Mesothelial cell of epicardium (in vitro differentiated cells): ENCODE data around the gene RUNX1. TPM values are rescaled to one million over a fixed set of nuclear protein-coding genes. Genes with fewer than 3 reads are reported as not detected.

ENCODE experiments used
- DNase-seq, 2 experiments: peaks; one replicate each; pipeline ENCODE4 v3.0.0; 2021; ENCODE audit warnings: low spot score in 2 of 2; ENCODE audit not compliant: unreplicated experiment in 2 of 2
- H3K27ac Mint-ChIP-seq: 2 replicates; pipeline ENCODE4 v1.8.0; 2021; ENCODE audit warnings: mixed read lengths
- H3K27me3 Mint-ChIP-seq: 2 replicates; pipeline ENCODE4 v1.8.0; 2021; ENCODE audit warnings: low read depth, mixed read lengths
- H3K36me3 Mint-ChIP-seq: 2 replicates; pipeline ENCODE4 v1.8.0; 2021; ENCODE audit warnings: mixed read lengths
- H3K4me1 Mint-ChIP-seq: 2 replicates; pipeline ENCODE4 v1.8.0; 2021; ENCODE audit warnings: mixed read lengths
- H3K4me3 Mint-ChIP-seq: 2 replicates; pipeline ENCODE4 v1.8.0; 2021; ENCODE audit warnings: mild to moderate bottlenecking, moderate library complexity, mixed read lengths
- H3K9me3 Mint-ChIP-seq: 2 replicates; pipeline ENCODE4 v1.8.0; 2021; ENCODE audit warnings: mixed read lengths
- total RNA-seq: library from RNA; stranded (reverse); gene quantifications from 3 replicates; pipeline ENCODE4 v1.2.1, GENCODE V29; 2021
- TF ChIP-seq, protein P1 (sequence below): fragments of 200-600 bp; sonication (generic); IDR thresholded peaks from one replicate; pipeline ENCODE4 v1.5.0; 2021; ENCODE audit warnings: antibody characterized with exemption; ENCODE audit not compliant: unreplicated experiment

The RUNX1 gene
- total RNA-seq, 1 donor from 2014 or later, result 41.2 TPM

- peaks cover 3% of the 10 kb centered on the region for H3K9me3 Mint-ChIP-seq
- H3K27ac Mint-ChIP-seq, result no peak overlapping the region
- H3K4me3 Mint-ChIP-seq, result no peak overlapping the region
- TF ChIP-seq, protein P1, sequence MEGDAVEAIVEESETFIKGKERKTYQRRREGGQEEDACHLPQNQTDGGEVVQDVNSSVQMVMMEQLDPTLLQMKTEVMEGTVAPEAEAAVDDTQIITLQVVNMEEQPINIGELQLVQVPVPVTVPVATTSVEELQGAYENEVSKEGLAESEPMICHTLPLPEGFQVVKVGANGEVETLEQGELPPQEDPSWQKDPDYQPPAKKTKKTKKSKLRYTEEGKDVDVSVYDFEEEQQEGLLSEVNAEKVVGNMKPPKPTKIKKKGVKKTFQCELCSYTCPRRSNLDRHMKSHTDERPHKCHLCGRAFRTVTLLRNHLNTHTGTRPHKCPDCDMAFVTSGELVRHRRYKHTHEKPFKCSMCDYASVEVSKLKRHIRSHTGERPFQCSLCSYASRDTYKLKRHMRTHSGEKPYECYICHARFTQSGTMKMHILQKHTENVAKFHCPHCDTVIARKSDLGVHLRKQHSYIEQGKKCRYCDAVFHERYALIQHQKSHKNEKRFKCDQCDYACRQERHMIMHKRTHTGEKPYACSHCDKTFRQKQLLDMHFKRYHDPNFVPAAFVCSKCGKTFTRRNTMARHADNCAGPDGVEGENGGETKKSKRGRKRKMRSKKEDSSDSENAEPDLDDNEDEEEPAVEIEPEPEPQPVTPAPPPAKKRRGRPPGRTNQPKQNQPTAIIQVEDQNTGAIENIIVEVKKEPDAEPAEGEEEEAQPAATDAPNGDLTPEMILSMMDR, result no peak
- DNase-seq, result no peak
- H3K36me3 Mint-ChIP-seq, result no peaks in the 10 kb centered on the region
- H3K4me1 Mint-ChIP-seq, result peaks cover 3% of the 10 kb centered on the region
- H3K27me3 Mint-ChIP-seq, result no peaks in the 10 kb centered on the region
These were observed 14.5 kb upstream of the RUNX1 start for GRCh38 chr21:35063428-35064172.

GRCh38 chr21:35062016-35062415 is 12.9 kb upstream of the RUNX1 start:
- TF ChIP-seq, protein P1, result no peak
- Mint-ChIP-seq H3K27me3 (no peaks in the 10 kb centered on the region), H3K4me1 (peaks cover 3% of the 10 kb centered on the region), H3K27ac (no peak overlapping the region), H3K36me3 (no peaks in the 10 kb centered on the region), H3K9me3 (peaks cover 3% of the 10 kb centered on the region), H3K4me3 (no peak overlapping the region)
- no peak for DNase-seq

DNA sequence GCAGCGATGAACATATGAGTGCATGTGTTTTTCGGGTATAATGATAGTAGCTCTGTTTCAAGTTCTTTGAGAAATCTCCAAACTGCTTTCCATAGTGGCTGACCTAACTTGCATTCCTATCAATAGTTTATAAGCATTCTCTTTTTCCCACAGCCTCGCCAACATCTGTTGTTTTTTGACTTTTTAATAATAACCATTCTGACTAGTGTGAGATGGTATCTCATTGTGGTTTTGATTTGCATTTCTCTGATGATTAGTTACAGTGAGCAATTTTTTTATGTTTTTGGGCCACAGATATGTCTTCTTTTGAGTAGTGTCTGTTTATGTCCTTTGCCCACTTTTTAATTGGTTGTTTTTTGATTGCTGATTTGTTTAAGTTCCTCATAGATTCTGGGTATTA is 10.6 kb upstream of the RUNX1 start:
- Mint-ChIP-seq H3K27me3 (no peaks in the 10 kb centered on the region), H3K36me3 (no peaks in the 10 kb centered on the region), H3K9me3 (no peaks in the 10 kb centered on the region), H3K4me3 (no peak overlapping the region), H3K4me1 (peaks cover 3% of the 10 kb centered on the region), H3K27ac (no peak overlapping the region)
- TF ChIP-seq, protein P1, result no peak
- no peak for DNase-seq

- Mint-ChIP-seq H3K27me3 (peaks cover 5% of the 10 kb centered on the region), H3K36me3 (no peaks in the 10 kb centered on the region), H3K4me3 (no peak overlapping the region), H3K27ac (no peak overlapping the region), H3K9me3 (no peaks in the 10 kb centered on the region), H3K4me1 (no peaks in the 10 kb centered on the region)
- DNase-seq, result no peak
- TF ChIP-seq, protein P1, result no peak
These were observed 9.0 kb upstream of the RUNX1 start for GRCh38 chr21:35058058-35058457.

DNA sequence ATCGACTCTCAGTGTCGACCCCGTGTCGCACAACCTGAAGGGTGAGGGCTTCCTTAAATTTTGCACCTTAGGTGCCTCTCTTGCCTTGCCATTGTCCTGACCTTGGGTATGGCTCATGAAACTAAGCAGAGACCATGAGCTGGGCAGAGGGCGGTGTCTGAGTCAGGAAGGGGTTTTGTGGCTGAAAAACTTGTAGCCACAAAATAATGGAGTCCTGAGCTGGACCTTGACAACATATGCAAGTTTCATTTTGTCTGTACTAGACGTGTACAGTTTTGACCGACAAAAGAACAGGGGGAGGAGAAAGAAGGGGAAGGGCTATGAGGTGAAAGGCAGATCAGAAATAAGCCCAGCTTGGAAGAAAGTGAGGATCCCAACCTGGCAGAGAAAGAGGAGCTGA is 8.3 kb upstream of the RUNX1 start:
- H3K36me3 Mint-ChIP-seq, result no peaks in the 10 kb centered on the region
- no peaks in the 10 kb centered on the region for H3K4me1 Mint-ChIP-seq
- no peak for DNase-seq
- H3K9me3 Mint-ChIP-seq, result no peaks in the 10 kb centered on the region
- H3K27me3 Mint-ChIP-seq, result peaks cover 5% of the 10 kb centered on the region
- H3K4me3 Mint-ChIP-seq, result no peak overlapping the region
- TF ChIP-seq, protein P1, result no peak
- no peak overlapping the region for H3K27ac Mint-ChIP-seq
